Stimulated activated CD4-positive, alpha-beta T cell treated with anti-CD3 and anti-CD28 coated beads, Interleukin-2, amount 100 ng/mL, for 24 hours (primary cell): ENCODE results near the gene NDUFC1.
"Not testable (repeated sequence)": the region's sequence is repeated elsewhere in the genome, so short reads cannot be mapped to it uniquely, and the experiment has no call there.

Experiments
- DNase-seq, 2 donors: peaks; one replicate each; pipeline ENCODE4 v3.0.0-alpha.2; 2020

NDUFC1 gene

GRCh38 chr4:139301821-139302611, at the start of gene NDUFC1:
Gene NDUFC1 (minus strand): TSS chr4:139302477. CDS start chr4:139295798, 6,679 bp downstream.
- DNase-seq = peak; percentile 69 to 72

DNA sequence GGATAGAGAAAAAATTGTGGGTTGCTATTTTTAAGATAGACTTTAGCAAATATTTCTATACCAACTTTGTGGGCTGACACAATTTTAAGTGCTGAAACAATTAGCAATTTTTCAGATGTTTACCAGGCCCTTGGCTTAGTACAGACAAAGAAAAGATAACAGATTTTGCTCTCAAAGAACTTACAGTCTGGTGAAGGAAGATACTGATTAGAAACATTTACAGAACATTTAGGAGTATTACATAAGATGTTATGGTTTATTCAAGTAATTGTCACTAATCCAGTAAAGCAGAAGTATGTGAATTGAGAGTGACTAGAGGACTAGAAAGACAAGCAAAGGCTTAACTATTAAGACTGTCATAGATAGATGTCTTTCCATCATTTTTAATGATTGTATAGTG, 35.3 kb upstream of the NDUFC1 start:
- DNase-seq = no peak

- DNase-seq = no peak
Observed at GRCh38 chr4:139333046-139333445, 30.8 kb upstream of the NDUFC1 start.

DNA sequence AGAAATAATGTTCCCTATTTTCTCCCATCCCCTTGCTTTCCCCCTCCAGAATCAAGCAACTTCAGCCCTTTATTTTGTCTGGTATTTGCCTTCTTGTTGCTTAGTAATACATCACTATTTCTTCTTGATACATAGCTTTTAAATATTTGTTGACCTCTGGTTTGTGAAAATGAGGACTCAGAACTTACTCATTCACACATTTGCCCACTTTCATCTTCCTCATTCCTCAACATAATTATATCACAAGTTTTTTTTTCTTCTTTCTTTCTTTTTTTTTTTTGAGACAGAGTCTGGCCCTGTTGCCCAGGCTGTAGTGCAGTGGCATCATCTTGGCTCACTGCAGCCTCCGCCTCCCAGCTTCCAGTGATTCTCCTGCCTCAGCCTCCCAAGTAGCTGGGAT, 28.9 kb upstream of the NDUFC1 start:
- DNase-seq = no peak

DNA sequence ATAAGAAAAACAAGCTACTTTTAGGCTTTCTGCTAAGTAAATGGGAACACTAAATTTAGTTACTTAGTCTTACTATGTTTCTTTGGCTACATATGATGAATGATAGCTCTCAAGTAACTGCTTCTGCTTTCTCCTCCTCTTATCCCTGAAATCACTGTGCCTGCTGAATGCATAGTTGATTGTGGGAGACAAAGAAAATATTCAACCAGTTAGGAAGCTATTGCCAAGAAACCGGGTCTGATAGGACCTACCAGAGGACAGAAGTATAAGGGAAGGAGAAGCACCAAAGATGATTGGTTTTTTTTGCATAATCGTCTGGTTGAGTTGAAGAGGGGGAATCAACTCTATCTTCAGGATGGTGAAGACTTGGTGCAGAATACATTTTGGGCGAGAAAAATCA, 28.0 kb upstream of the NDUFC1 start:
- no peak for DNase-seq

DNA sequence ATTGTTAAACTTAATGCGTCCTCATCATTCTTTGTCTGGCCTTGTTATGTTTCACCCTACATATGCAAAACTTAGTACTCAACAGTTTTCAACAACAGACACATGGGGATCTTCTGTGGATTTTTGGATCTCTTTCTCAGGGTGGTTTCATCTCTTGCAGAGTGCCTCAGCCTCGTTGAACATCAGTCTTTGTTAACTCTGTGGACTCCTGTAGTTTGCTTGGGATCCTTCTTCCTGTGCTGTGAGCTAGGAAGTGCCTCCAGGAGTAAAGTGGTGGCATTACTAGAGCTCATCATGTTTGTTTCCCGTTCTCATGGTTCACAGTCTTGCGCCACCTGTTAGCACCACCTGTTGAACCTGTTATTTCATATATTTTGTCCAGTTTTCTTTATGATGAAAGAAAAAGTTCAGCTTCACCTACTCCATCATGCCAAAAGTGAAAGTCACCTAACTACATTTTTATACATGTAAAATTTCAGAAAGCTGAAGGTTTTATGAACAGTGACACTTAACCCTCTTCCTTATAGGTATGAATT, 27.5 kb upstream of the NDUFC1 start:
- DNase-seq = no peak

DNA sequence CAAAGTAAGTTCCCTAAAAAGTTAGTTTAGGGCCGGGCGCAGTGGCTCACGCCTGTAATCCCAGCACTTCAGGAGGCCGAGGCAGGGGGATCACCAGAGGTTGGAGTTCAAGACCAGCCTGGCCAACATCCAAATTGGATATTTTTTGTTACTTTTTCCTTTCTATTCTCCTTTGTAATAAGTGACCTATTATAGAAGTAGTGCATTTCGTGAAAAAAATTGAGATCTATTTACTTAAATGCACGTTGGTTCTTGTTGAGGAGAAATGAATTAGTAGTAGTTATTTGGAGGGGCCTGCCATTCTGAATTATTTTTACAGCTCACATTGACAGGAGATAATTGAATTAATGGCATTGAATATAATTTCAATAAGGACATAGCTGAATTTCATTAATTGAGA, 22.3 kb upstream of the NDUFC1 start:
- DNase-seq = no peak

GRCh38 chr4:139322541-139322940, 20.3 kb upstream of the NDUFC1 start:
- DNase-seq = not testable (repeated sequence)

DNA sequence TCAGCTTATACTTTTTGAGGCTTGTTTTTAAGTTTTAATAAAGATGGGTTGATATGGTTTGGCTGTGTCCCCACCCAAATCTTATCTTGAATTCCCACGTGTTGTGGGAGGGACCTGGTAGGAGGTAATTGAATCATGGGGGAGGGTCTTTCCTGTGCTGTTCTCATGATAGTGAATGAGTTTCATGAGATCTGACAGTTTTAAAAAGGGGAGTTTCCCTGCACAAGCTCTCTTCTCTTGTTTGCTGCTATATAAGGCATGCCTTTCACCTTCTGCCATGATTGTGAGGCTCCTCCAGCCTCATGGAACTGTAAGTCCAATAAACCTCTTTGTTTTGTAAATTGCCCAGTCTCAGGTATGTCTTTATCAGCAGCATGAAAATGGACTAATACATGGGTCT, 19.8 kb upstream of the NDUFC1 start:
- not testable (repeated sequence) for DNase-seq

DNA sequence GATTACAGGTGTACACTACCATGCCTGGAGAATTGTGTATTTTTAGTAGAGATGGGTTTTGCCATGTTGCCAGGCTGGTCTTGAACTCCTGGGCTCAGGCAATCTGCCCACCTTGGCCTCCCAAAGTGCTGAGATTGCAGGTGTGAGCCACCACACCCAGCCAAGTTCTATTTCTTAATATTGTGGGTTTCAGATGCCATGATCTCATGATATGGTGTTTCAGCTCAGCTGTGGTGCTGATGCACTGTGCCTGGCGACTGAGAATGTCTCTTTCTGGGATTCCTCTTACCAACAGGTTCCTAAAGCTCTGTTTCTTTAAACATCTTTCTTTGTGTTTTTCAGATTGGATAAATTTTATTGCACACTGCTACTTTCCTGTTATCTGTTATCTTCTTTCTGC, 17.3 kb upstream of the NDUFC1 start:
- DNase-seq = no peak

GRCh38 chr4:139317635-139318034, 15.4 kb upstream of the NDUFC1 start:
- DNase-seq = no peak

- DNase-seq = no peak
Observed at GRCh38 chr4:139316733-139317132, 14.5 kb upstream of the NDUFC1 start.

GRCh38 chr4:139315221-139315675, 13.0 kb upstream of the NDUFC1 start:
- DNase-seq = no peak

GRCh38 chr4:139314047-139314800, 11.9 kb upstream of the NDUFC1 start:
- DNase-seq = no peak

GRCh38 chr4:139313414-139313813, 11.1 kb upstream of the NDUFC1 start:
- not testable (repeated sequence) for DNase-seq

DNA sequence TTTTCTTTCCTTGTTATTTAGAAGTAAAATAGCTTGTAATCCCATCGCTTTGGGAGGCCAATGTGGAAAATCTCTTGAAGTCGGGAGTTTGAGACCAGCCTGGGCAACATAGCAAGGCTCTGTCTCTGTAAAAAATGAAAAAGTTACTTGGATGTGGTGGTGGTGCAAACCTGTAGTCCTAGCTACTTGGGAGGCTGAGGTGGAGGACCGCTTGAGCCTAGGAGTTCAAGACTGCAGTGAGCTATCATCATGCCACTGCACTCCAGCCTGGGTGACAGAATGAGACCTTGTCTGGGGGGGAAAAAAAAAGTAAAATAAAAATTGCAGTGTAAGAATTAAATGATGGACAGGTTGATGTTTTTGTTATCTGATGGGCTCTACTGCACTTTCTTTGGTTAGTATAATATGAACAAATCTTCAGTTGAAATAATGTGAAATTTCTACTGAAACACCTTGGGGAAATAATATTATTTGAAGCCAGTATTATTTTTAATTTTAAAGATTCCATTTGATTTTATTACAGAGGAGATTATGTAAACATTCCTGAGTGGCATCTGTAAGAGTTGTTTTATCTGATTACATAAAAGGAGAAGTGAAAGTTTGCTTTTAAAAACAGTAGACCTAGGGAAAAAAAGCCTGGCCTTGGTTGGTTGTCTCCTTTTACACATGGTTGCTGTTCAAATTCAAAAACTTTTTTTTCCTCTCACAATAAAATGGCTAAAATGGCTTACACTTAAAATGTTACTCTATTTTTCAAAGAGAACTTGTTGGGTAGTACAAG, 10.5 kb upstream of the NDUFC1 start:
- no peak for DNase-seq

GRCh38 chr4:139311909-139312308, 9.6 kb upstream of the NDUFC1 start:
- no peak for DNase-seq

GRCh38 chr4:139304920-139305319, 2.6 kb upstream of the NDUFC1 start:
- no peak for DNase-seq

GRCh38 chr4:139301113-139301820, 1.0 kb downstream of the NDUFC1 start, which contains the start of gene NAA15:
Gene NAA15 (plus strand): TSS chr4:139301505. CDS start chr4:139301778, 273 bp downstream.
- peak; percentile 97 for DNase-seq

DNA sequence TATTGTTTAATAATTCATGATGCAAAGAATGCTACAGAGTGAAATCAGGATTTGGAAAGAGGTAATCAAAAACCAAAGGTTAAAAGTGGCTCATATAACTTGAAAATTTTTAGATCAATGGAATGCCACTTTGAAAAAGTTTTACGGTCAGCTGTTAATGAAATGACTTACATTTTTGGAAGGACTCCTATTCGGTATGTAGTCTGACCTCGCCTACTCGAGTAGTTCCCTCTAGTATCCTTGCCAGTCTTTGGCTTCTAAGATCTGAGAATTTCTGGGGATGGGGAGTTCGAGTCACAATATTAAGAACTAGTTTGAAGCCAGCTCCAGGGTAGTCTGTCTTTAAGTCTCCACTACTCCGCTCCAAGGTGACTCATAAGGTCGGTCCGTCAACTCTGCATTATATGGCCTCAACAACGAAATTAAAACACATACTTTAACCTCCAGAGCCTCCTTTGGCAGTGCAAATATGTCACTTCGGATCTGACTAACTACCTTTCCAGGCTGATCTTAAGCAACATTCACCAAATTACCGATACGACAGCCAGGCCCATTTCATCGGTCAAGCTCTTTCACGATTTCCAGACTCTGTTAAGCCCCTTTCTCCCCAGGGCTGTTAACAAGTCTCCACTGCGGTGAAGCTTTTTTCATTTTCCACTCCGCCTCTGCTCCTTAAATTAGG, 1.7 kb downstream of the NDUFC1 start:
- DNase-seq = no peak

GRCh38 chr4:139299536-139299935, 2.7 kb downstream of the NDUFC1 start:
- DNase-seq = no peak

DNA sequence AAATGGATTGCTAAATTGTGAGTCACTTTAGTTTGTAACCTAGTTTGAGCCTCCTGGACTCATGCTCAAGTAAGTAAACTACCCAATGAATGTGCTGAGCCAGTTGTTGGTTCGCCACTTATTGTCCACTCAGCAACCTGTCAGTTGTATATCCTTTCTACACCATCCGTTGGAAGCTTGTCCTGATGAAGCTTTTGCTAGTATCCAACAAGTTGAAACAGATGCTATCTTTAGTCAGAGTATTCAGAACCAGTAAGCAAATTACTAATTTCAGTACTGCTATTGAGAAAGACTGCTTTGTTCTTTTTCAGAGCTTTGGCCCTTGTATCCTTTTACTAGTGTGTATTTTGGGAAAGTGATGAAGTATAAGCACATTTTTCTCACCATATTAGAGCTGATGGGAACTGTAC, 5.3 kb downstream of the NDUFC1 start:
- no peak for DNase-seq
